Activated effector memory CD4-positive, alpha-beta T cell treated with anti-CD3 and anti-CD28 coated beads, Interleukin-2, amount 50 U/mL, for 16 hours (primary cell): ENCODE measurements around the gene PRDM15.

Source experiments
- DNase-seq: peaks from one replicate; pipeline ENCODE4 v3.0.0-alpha.2; 2020

PRDM15 gene

DNA sequence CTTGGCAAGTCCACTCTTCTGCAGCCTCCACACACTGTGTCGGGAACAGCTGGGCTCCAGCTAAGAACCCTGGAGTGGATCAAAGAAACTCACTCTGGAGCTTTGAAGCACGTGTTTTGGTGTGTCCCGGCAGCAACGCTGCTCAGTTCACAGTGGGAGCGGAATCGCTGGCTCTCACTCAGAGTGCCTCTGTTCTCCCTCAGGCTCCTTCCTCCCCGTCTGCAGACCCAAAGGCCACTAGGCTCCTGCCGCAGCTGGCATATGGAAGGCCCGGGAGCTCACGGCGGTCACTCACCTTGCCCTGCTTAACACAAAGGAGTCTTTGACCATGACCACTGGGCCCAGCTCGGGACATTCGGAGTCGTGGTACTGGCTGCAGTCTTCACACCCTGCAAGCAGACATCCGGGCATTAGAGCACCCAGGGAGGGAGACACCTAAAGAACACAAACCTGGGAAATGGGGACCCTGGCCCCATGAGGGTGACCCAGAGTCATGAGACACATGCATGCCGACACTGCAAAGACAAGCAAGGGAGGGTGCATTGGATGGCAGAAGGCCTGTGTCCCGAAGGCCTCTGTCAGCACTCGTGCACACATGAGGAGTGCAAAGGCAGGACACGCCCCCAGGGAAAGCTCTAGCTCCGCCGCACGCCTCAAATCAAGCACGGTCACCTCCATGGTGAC lies 19.7 kb downstream of the PRDM15 start:
- DNase-seq: peak; percentile 51

DNA sequence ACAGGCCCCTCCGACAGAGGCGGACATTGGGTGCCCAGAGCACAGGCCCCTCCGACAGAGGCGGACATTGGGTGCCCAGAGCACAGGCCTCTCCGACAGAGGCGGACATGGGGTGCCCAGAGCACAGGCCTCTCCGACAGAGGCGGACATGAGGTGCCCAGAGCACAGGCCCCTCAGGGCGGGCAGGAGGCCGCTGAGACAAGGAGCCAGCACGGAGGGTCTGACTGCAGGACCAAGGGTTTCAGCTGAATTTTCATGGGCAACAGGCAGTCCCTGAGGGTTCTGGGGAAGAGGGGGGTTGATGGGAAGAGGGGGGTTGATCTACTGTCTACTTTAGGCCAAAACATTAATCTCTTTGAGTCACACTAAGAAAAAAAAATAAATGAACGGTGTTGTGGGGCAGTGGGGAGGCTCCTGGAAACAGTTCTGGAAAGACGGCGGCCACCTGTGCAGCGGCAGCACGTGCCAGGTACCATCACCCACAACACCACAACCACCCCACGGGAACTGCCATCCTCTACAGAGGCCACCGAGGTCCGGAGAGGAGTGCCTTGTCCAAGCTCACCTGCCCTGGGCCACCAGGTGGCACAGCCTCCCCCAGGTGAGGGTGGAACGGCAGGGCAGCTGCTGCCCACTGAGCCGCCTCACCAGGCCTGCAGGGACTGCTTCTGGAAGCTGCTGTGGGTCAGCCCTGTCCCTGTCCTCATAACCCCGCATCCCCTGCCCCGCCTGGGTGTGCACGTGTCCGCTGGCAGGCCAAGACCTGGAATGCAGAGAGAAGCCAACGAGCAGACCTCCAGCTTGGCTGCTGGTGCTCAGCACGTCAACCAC lies 20.5 kb downstream of the PRDM15 start:
- DNase-seq: peak; percentile 50

DNA sequence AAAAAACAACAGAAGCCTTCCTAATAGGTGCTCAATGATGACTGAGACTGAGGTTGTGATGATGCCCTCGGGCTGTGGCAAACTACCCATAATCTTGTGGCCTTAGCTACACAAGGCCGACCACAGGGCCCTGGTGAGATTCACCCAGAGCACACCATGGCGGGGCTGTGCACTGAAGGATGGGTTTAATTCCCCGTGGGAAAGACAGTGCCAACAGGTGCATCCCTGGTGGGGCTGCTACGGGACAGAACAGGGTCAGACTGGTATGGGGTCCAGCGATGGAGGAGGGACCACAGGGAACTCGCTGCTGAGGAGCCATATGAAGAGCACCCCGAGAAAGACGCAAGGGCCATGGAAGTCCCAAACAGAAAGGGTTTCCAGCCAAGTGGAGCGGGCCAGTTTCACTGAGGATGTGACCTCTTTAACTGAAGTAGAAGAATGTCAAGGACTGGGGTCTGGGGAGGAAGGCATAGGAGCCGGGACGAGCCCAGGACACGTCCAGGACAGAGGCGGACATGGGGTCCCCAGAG lies 21.3 kb downstream of the PRDM15 start:
- DNase-seq: peak; percentile 36

DNA sequence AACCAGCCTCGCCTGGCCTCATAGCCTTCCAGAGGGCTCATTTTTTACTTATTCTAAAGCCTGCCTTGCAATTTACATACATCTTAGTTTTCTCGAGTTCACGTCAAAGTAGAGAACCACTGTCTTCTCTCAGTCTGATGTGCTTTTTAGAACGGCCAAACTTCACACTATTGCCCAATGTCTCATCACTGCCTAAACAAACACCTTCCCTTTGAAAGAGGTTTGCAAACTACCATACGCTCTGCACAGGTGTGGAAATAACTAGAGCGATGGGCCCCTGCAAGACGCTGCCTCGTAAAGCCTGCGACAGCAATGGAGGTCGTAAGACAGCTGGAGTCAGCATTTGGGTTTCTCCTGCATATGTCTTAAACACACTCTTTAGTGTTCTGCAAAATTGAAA lies 22.6 kb downstream of the PRDM15 start:
- DNase-seq: no peak

DNA sequence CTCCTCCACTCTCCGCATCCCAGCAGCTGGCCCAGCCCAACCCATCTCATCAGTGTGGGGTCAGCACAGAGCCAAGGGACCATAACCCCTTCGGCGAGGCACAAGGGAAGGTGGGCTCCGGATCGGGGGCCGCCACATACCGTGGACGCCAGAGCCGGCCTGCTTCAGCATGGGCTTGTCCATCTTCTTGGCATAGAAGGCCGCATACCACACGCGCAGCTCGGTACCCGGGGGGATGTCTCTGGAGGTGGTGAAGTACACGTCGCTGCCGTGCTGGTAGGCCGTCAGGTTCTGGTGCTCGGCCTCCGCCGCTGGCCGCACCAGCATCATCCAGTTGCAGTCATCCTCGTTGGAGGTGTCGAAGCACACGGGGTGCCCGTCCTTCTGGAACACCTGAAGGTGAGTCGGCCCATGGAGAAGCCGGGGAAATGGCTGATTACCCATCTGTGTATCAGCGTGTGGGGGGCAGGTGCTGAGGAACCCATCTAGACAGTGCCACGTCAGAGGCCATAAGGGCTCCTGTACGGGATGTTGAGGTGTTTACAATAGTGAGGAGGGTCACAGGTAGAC lies 24.6 kb downstream of the PRDM15 start:
- no peak for DNase-seq

DNA sequence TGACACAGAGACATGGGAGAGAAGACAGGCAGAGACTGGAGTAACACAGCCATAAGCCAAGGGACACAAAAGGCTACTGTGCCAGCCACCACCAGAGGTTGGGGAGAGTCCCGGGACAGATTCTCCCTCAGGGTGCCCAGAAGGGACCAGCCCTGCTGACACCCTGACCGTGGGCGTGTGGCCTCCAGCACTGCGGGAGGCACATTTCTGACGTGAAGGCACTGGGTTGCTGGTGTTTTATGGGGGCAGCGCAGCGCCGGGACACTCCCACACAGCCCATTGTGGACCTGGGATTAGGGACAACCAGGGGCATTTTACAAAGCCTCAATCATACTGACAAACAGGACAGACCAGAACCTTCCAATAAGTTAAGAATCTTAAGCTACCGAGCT lies 26.2 kb downstream of the PRDM15 start:
- DNase-seq: no peak

DNA sequence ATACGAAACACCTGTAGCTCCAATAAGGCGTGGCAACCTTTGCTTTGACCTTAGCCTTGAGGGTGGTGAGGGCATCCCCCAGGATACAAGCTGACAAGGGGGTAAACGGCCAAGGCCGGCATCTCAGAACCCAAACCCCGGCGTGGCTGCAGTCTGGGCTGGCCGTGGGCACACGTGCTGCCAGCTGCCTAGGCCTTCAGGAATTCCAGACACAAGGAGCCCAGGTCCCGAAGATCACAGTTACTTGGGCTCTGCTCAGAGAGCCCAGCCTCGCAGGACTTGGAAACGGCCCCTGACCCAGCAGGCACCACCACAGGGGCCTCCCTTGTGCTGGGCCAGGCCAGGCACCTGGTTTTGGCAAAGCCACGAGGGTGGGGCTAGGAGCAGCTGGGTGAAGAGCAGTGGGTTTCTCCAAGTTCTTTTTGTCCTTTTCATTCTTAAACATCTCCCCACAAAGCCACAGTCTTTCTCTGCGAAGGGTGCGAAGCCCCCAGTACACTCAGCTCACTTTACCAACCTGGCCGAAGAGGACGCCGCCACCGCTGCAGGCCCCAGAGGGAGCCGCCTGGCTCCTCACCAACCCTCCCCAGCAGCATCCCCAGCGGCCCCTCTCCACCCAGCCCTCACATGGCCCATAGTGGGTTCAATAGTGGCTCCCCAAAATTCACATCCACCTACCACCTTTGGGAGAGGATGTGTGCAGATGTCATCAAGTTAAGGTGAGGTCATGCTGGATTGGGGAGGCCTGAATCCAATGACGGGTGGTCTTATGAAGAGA lies 26.8 kb downstream of the PRDM15 start:
- DNase-seq: no peak

DNA sequence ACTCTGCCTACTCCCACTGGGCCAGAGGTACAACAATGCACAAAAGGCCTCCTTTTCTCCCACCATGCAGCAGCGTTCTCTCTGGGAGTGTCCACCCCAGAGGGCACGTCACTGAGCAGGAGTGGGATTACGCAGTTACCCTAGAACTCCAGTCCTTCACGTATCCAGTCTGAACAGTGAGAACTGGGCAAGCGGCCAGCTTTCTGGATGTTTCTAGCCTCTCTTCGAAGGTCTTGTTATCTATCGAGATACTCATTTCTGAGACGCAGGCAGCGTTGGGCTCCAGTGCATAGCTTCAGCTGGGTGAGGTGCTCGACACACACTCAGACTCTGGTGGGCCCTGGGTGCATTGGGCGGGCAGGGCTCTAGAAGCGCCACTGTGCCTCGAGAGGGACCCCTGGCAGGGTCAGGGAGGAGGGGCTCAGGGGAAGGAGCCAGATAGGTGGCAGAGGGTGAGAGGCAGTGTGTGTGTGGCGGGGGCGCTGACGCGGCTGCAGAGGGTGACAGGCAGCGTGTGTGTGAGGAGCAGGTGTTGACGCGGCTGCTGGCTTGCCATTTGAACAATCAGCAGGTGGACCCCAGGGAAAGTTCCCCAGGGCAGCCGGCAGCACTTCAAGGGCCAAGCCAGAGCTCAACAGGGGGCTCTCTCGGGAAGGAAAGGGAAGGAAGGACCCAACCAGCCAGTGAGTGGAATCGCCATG lies 27.9 kb downstream of the PRDM15 start:
- DNase-seq: no peak

DNA sequence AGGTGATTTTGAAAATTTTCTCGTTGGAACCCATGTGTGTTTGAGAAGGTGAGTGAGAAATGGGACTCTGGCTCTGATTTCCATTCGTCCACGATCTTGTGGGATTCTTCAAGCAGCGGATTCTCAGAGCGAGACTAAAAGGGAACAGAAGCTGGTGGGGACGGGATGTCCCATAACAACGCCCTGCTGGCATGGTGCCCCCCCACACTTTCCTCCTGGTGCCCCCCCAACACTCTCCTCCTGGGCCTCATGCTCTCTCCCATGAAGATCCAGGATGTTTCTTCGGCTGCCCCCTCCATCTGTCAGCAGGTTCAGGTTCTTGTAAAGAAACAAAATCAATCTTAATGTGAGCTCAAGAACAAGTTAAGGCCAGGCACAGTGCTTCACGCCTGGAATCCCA lies 29.1 kb downstream of the PRDM15 start:
- DNase-seq: no peak

DNA sequence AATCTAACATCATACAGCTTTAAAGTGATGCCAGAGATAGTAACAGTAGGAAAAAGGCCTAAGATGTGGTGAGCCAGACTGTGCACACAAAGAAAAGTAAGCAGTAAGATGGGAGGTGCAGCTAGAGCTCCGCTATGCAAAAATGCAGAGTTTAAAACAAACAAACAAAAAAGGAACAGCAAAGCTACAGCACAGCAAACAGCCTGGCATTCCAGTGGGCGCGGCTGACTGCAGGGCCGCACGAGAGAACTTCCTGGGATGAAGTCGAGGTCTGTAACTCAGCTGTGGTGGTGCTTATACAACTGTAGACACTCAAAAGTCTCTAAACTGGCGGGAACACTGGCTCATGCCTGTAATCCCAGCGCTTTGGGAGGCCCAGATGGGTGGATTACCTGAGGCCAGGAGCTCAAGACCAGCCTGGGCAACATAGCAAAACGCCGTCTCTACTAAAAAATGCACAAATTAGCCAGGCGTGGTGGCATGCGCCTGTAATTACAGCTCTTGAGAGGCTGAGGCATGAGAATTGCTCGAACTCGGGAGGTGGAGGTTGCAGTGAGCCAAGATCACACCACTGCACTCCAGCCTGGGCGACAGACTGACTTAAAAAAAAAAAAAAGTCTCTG lies 30.1 kb downstream of the PRDM15 start:
- no peak for DNase-seq

DNA sequence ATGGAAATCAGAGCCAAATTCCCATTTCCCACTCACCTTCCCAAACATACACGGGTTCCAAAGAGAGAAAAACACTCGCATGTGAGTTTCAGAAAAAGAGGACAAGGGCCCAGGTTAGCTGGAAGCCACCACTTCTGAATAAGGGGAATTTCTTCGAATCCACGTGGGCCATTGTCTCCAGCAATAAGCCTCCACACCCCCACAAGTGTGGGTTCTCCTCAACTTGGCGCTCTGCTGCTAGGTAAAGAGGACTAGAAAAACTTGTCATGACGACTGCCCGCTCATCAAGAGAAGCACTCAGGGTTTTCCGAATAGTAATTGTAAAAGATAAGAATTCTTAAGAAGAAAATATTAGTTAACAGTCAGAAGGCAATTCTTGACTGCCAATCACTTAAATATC lies 30.6 kb downstream of the PRDM15 start:
- no peak for DNase-seq

DNA sequence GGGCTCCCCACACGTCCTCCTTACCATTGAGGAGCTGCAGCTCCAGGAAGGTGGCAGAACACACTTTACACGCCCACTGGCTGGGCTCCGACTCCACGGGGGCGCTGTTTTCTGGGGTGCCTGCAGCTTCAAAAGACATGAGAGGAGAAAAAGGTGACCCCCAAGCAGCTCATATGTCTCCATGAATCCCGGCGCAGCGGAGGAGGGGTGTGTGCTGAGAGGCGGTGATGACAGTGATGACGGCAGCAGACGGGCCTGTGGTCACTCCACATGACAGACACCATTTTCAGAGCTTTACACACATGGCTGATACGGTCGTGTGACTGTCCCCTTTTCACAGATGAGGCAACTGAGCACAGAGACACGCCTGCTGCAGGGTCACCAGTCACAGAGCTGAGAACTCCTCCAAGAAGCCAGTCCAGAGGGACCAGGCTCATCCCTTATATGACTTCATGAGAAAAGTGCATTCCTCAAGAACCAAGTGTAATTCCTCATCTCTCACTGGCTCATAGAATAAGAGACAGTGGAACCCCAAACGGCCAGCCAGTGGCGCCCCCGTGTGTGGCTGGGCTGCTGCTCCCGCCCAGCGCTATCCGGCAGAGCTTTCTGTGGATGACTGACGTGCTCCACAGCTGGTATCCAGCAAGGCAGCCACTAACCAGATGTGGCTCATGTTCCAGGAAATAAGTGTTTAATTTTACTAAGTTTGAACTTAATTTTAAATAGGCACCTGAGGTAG lies 31.9 kb downstream of the PRDM15 start:
- peak; percentile 41 for DNase-seq

DNA sequence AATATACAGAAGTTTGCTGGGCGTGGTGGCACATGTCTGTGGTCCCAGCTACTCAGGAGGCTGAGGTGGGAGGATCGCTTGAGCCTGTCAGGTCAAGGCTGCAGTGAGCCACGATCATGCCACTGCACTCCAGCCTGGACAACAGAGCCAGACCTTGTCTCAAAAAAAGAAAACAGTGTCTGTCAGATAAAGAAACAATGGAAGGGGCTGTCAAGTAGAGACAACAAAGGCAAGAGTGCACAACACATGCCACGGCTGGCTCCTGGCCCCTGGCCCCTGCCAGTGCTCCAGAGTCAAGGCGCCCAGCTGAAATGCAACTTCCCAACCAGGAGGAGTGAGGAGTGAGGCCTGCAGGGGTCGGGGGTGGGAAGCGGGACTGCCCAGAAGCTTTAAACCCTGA lies 32.6 kb downstream of the PRDM15 start:
- DNase-seq: no peak

DNA sequence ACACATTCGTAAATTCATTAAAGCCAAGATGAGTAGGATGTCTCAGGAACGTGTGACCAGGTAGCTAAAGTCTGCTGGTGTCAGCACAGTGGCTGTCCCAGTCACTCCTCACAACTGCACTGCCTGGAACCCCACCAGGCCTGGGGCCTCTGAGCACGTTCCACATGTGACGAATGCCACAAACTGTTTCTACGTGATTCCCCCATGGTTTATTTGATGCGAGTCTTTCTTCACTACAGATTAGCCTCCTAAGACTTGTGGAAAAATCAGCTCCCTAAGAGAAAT lies 33.2 kb downstream of the PRDM15 start:
- DNase-seq: no peak

DNA sequence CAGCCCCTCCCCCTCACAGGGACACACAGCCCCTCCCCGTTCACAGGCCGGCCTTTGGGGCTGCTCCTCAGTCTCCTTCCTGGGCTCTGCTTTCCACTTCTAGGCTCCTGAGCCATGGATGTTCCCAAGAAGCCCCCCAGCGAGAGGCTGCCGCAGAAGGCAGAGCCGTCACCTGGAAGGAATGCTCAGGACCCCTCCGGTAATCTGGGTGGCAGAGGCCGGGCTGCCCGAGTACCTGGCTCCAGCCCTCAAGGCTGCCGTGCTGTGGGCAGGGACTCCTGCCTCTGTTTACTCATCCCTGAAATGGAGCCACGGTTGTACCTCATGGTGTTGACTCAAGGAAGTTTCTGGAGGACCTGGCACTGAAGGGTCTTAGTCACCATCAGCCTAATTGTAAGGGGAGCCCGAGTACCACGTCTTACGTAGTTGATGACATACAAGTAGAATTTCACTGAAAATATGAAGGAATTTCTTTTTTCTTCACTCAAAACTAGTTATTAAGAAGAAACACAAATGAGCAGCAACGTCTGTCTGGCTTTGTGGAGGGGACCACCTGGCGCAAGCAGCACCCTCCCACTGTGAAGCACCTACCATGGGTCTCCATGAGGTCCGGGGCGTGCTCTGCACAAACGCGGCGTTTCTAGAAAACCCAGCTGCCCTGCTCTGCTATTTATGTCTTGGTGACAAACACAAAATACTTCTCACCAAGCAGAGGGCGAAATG lies 33.7 kb downstream of the PRDM15 start:
- DNase-seq: no peak

DNA sequence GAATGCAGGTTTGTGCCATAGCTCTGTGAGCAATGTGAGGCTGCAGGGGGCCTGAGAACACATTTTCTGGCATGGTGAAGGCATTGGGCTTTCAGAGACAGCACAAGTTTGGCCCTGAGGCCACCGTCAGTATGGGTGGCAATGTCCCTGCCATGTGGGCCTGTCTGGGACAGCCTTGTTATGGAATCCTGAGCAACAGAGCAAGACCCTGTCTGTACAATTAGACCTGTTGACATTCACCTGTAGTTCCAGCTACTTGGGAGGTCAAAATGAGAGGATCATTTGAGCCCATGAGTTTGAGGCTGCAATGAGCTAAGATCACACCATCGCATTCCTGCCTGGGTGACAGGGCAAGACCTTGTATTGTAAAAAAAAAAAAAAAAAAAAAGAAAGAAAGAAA lies 35.6 kb downstream of the PRDM15 start:
- no peak for DNase-seq

DNA sequence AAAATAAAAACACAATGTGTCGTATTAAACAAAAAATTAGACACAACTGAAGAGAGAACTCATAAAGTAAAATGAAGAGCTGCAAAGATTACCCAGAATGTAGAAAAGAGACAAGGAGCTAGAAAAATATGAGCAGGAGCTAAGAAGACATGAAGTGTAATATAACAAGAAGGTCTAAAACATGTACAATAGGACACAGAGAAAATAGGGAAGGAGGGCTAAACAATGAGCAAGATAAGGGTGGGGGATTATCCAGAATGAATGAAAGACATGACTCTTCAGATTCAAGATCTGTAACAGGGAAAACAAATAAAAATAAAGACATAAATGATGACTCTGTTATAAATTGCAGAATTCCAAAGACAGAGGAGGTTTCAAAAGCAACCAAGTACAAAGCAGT lies 38.3 kb downstream of the PRDM15 start:
- DNase-seq: no peak

DNA sequence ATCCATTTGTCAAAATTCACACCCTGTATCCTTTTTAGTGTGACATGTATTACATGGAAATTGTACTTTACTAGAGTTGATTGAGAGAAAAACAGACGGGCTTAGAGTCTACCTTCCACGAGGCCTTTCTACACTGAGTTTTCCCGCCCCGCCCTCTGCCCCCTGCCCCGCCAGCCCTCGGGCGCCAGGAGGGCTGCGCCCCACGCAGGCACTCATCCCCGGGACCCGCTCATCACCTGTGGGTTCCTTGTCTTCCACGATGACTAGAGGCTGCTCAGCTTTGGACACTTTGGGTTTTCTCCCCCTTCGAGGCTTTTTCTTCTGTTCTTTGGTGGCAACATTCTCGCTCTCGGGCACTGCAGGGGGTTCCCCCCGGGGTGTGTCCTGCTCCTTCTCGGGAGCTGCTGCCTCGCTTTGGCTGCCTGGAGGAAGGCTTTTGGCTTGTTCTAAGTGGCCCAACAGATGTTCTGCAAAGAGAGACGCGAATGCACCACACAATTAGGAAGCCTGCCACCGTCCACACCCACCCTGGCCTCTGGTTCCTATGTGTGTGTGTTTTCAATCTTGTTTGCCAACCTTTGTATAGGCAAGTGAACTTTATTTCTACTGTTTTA lies 39.6 kb downstream of the PRDM15 start:
- peak; percentile 37 for DNase-seq

DNA sequence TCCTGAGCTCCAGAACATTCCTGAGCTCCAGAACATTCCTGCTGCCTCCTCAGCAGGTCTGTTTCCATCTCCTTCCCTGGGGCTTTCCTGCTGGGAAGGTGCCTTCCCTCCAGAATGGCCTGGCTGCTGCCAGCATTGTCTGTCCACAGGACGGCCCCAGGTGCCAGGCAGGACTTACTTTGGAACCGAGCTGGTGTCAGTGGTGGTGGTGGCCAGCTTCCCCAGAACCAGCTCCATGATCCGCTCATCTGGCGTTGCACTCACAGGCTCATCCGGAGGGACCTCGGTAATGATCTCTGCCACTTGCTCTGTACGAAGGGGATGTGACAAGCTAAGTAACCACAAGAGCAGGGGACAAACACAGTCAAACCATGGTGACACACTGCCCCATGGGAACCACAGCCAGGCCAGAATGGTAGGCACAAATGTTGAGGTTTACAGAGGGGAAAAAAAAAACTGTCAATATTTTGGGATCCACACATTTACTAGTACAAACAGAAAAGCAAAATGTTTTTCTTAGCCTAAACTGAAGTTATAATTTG lies 41.3 kb downstream of the PRDM15 start:
- DNase-seq: peak; percentile 33
